GM21526 (cell line): Measurements from ENCODE around the gene DZIP3.
"Not testable (repeated sequence)": the region's sequence is repeated elsewhere in the genome, so short reads cannot be mapped to it uniquely, and the experiment has no call there.

Experiments
- ATAC-seq: cut with Tn5 transposase; IDR thresholded peaks from one replicate; pipeline ENCODE4 v1.9.1; 2021; ENCODE audit warnings: moderate library complexity; ENCODE audit not compliant: unreplicated experiment, low FRiP score

DZIP3 gene

DNA sequence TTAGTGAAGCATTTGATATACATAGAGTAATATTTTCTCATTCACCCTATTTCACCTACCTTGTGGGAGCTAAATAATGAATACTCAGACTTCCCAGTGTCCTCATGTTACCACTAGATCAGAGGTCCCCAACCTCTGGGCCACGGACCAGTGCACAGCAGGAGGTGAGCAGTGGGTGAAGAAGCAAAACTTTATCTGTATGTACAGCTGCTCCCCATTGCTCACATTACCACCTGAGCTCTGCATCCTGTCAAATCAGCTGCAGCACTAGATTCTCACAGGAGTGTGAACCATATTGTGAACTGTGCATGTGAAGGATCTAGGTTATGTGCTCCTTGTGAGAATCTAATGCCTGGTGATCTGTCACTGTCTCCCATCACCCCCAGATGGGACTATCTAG lies 88.3 kb downstream of the DZIP3 start:
- no peak for ATAC-seq

DNA sequence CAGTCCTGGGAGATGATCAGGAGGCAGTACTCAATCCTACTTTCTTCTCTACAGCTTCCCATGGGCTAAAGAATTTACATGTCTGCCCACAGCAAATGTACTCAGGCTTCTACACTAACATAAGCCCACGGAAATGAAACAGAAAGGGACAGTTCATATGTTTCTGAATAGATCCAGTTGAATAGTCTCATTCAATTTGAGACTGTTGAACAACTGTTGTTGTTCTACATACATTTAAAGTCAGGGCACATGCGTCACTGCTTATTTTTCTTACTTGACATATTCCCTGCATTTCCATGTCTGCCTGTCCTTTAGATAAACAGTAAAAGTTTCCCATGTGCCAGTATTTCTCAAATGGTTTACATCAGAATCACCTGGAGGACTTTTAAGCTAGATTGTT lies 102.8 kb downstream of the DZIP3 start:
- not testable (repeated sequence) for ATAC-seq

DNA sequence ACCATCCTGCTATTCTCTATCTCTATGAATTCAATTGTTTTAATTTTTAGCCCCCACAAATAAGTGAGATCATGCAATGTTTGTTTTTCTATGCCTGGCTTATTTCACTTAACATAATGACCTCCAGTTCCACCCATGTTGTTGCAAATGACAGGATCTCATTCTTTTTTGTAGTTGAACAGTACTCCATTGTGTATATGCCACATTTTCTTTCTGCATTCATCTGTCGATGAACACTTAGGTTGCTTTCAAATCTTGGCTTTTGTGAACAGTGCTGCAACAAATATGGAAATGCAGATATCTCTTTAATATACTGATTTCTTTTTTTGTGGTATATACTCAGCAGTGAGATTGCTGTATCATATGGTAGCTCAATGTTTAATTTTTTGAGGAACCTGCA lies 108.9 kb downstream of the DZIP3 start:
- no peak for ATAC-seq

DNA sequence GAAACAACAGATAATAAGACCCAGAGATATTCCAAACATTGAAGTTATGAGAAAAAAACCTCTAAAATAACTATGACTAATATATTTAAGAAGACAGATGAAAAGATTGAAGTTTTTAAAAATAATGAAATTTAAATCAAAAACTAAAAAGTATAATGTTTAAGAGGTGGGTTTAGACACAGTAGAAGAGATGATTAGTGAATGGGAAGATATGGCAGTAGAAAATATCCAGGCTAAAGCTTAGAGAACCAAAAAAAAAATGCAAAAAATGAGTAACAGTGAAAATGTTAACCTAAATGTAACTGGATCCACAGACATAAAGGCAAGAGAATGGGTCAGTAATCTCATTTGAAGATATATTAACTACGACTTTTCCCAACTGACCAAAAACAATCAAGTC lies 115.5 kb downstream of the DZIP3 start:
- ATAC-seq = no peak

DNA sequence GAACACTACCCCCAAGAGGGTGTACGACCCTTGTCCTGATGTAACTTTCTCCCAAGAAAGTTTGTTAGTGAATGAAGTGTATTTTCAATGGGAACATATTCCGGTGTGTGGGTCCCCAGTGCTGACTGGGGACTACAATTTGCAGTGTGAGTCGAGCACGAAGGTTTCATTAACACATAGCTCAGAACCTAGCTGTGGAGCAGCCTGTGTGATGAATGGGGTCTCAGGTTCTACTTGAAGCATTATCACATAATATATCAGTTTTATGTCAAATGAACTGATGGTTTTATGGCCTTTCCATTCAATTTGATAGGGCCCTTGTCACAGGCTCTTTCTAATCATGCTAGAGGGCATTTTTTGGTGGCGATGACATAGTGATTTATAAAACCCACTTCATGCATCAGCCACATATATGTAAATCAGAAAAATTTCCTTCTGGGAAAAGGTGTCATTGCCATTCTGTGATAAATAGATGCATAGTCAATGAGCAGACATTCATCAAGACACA lies 123.5 kb downstream of the DZIP3 start:
- ATAC-seq = no peak

DNA sequence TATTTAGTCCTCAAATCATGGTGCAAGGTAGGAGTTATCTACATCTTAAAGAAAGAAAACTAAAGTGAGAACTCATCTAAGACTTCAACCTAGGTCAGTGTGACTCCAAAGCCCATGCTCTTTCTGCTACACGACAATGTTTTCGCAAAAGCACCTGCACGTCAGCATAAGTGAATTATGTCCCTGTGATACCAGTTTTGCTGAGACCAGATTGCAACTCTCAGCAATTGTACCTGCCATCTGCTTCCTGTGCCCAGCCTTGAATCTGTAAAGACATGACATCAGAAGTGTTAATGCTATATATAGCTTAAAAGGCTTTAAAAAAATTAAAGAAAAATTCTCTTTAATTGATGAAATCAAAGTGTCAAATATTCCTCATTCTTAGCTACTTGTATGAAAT lies 124.3 kb downstream of the DZIP3 start:
- no peak for ATAC-seq

DNA sequence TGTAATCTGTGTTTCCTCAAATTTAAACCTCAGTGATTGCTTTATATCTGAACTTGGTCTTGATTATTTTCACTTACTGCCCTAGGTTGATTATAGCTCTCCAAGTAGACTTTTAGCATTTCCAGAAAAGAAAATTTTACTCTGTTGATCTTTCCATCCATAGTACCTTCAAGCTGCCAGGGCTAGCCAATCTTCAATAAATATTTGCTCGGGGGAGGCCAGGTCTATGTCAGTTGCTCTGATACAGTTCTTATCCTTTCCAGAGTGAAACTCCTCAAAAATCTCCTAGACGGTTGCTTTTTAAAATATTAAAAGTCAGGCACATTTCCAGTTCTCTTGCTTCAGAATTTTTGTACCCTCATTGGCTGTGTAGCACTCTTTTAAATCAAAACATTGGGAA lies 128.9 kb downstream of the DZIP3 start:
- ATAC-seq = no peak

DNA sequence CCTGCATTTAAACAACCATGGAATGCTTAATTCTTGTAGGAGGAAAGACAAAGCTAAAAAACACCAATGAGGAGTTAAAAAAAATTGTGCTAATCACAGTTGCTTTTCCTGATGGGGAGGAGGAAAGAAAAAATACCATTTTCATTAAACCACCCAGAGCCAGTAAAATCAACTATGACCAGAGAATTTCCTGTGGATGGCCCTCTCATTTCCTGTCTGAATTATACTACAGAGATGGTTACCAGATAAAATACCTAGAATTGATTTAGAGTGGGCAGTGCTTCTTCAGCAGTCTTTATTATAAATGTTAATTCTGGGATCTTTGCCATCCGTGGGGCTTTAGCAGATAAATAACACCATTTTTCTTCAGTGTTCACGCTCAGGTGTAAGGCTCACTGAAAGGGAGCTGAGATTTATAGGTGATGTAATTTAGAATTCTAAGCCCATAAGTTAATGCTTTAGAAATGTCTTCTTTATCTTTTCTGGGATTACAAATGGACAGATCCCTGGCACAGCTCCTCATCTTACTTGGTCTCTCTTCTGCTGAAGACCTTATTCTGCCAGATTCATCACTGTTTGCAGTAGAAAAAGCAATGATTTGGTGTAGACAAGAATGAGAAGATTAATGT lies 129.8 kb downstream of the DZIP3 start:
- ATAC-seq = no peak

DNA sequence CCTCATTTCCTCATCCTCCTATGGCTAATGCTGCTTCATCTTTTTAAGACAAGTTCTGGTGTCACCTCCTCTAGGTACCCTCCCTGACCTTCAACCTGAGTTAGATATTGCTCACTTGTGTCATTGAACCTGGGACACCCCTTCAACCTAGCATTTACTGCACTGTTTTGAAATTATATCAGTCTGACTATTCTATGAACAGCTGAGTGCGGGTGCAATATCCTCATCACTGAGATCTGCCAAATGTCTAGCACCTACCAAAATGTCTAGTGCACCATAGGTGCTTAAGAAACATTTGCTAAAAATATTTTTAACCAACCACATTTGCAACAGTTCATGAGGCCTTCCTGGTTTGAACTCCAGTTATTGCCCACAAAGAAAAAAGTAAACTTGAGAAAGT lies 133.2 kb downstream of the DZIP3 start:
- no peak for ATAC-seq

DNA sequence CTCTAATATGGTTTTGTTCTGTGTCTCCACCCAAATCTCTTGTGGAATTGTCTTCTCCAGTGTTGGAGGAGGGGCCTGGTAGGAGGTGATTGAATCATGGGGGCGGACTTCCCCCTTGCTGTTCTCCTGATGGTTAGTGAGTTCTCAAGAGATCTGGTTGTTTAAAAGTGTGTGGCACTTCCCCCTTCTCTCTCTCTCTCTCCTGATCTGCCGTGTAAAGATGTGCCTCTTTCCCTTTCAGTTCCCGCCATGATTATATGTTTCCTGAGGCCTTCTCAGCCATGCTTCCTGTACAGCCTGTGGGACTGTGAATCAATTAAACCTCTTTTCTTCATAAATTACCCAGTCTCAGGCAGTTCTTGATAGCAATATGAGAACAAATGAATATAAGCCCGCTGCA lies 134.6 kb downstream of the DZIP3 start:
- ATAC-seq = no peak

DNA sequence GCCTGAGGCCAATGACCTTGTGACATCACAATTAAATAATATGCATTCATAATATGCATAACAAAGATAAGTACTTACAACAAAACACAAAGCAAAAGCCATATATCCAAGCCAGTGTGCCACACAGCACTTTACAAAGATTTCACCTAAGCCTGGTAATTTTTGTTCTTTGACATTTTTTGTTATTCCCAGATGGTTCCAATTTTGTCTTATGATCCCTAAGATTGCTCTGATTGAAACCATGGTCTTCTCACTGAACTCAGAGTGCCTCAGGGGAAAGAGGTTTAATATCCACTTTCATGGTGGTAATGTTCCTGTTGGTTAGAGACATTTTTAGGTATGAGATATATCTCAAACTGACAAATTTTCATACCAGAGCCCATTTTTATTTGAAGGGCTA lies 138.6 kb downstream of the DZIP3 start:
- no peak for ATAC-seq

DNA sequence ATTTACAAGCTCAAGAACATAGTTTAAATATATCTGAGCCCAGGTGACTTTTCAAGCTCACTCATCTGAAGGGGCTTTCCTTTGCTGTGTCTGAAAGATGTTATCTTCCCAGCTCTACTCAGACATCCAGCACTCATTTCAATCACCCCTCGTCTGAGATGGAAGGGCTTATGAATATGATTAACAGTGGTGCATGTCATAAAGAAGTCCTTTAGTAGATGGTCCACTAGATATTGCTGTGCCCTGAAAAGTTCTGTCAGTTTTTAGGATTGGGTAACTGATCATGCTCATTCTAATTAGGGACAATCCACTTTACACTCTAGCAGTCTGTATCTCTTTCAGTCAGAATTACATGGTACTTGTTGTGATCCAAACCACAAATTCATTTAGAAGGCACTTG lies 139.4 kb downstream of the DZIP3 start:
- no peak for ATAC-seq

DNA sequence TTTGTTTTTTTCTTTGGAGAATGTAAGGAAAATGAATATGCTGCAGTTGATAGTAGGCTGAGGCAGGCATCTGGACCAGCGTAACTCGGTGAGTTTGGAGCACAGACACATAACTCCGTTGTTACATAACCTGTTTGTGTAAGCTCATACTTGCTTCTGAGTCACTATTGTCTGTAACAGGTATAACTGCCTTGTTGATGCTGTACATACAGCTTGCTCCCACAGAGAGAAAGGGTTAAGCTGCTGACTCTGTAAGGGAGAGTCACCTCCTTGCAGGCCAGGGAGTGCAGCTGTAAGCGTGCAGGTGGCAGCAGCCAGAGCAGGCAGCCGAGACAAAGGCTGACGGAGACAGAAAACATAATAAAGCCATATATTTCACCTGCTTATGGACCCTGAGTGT lies 147.3 kb downstream of the DZIP3 start:
- ATAC-seq = no peak

DNA sequence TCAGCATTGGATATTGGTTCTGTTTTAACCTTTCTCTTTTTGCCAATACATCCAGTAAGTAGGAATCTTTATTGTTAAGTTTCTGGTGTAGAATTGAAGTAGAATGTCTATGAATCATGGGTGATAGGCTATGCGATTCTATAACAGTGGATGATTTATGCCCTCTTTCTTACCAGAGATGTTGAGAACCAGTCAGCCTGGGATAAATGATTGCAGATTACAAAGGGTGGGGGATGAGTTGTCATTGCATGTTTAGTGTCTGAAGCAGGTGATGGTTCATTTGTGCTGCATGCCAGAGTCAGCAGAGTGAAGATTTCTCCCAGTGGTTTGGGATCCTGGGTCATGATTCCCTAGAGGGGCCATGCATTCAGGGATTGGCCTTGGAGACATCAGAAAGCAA lies 153.4 kb downstream of the DZIP3 start:
- no peak for ATAC-seq
